ENCODE measurements around the gene LIF.

DNA sequence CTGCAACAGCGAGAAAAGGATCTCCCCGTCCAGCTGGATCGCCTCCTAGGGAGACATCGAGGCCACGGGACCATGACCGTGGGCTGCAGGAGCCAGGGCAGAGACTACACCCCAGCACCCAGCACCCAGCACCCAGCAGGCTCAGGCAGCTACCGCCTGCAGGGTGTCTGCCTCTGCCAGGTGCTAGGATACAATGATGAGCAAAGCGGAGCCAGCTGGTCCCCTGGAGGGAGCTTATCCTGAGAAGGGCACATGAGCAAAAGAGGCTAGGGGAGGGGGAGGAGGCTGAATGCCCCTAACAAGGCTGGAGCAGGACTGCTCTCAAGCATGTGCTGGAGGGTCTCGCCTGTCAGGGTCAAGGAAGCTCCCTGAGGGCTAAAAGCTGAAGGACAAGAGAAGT is 47.5 kb upstream of the LIF start:
- TF ChIP-seq EP300 (IDR thresholded peaks at IDR 0.05; ENCODE audit: low read depth) (no peak), POLR2A (IDR thresholded peaks at IDR 0.05) (no peak)
- TF ChIP-seq, protein P1, sequence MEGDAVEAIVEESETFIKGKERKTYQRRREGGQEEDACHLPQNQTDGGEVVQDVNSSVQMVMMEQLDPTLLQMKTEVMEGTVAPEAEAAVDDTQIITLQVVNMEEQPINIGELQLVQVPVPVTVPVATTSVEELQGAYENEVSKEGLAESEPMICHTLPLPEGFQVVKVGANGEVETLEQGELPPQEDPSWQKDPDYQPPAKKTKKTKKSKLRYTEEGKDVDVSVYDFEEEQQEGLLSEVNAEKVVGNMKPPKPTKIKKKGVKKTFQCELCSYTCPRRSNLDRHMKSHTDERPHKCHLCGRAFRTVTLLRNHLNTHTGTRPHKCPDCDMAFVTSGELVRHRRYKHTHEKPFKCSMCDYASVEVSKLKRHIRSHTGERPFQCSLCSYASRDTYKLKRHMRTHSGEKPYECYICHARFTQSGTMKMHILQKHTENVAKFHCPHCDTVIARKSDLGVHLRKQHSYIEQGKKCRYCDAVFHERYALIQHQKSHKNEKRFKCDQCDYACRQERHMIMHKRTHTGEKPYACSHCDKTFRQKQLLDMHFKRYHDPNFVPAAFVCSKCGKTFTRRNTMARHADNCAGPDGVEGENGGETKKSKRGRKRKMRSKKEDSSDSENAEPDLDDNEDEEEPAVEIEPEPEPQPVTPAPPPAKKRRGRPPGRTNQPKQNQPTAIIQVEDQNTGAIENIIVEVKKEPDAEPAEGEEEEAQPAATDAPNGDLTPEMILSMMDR (IDR thresholded peaks at IDR 0.05) = no peak
